ENCODE results near the gene TNFSF13B.

- TF ChIP-seq CTCF (IDR thresholded peaks at IDR 0.05) (no peak), EP300 (IDR thresholded peaks at IDR 0.05) (no peak), POLR2A (IDR thresholded peaks at IDR 0.05) (no peak)
These were observed 19.2 kb downstream of the TNFSF13B start for GRCh38 chr13:108288741-108289140.
